GM20431 (cell line): ENCODE results near the gene HIC1.

Source experiments
- in situ Hi-C: fragments of 300-500 bp; cut with MseI, MboI; formaldehyde crosslinking; loops from one replicate; pipeline ENCODE4 v1.15.0; 2020; ENCODE audit warnings: low sequenced_read_pairs; ENCODE audit not compliant: unreplicated experiment

HIC1 gene

DNA sequence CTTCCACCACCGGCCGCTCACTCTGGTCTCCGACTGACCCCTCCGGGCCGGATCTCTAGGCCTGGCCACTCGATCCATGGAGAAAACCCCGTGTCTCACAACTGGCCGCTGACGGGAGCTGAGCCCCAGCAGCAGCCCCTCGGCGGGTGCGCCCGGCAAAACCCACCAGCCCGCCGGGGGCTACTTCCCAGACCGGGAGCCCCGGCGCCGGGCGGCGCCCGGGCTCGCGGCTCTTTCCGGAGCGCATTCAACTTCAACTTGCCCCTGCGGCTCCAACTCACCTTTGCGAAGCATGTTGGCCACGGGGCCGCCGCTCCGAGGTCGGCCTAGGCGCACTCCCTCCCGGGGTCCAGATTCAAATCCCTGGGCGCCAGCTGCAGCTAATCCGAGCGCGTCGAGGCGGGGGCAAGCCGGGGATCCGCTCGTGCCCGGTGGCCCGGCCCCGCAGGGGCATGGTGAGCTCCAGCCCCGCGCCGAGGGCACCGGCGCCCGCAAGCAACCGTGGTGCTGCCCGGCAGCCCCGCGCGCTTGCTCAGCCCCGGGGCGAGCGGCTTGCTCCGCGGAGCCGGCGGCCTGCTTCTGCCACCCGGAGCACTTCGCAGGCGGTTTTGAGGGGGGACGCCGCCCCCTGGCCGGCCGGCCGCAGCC lies 30.2 kb upstream of the HIC1 start:
- in situ Hi-C loops = no loop called here

DNA sequence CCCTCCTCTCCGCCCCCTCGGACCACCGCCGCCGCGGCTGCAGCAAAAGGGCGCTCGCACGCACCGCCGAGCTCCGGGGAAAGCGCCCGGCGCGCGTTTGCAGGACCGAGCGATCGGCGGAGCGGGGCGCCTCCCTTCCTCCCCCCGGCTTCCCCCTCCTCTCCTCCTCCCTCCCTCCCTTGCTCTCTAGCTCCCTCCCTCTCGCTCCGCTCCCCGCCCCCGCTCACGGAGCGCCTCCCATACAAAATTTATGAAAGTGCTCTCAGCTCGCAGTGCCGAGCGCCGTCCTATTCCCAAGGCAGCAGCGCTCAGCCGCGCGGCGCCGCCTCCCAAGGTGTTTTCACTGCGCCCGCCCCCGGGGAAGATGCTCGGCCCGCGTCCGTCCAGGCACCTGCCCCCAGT lies 29.7 kb upstream of the HIC1 start, which contains the start of gene RTN4RL1:
Gene RTN4RL1 (minus strand): TSS at position 115 of the 402 bp plus-strand sequence. CDS start 469 bp downstream, outside the sequence.
- in situ Hi-C loops = no loop called here

DNA sequence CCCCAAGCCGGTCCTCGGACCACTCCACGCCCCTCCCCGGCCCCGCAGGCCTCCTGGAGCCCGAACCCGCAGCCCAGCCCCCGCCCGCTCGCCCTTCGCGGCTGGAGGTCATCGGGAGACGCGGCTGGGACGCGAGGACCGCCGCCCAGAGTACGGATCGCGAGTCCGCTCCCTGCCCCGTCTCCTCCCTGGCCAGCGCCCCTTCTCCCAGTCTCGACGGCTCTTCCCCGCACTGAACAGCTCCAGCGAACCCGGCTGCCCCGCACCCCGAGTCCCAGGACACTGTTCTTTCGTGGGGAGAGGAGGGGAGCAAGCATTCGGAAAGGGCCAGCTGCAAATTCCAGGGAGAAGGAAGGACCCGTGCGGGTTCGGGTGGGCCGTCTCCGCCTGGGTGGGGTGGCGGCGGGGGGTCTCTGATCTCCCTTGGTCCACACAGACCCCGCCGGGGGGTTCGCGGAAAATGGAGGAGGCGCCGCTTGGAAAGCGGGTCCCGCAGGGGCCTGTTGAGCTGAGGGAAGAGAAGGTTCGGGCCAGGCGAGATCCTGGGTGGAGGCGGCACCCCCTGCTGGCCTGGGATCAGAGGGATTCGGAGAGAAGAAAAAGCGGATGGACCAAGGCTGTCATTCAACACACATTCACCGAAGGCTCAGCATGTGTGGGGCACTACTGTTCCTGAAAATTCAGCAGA lies 29.1 kb upstream of the HIC1 start:
- in situ Hi-C loops = no loop called here

DNA sequence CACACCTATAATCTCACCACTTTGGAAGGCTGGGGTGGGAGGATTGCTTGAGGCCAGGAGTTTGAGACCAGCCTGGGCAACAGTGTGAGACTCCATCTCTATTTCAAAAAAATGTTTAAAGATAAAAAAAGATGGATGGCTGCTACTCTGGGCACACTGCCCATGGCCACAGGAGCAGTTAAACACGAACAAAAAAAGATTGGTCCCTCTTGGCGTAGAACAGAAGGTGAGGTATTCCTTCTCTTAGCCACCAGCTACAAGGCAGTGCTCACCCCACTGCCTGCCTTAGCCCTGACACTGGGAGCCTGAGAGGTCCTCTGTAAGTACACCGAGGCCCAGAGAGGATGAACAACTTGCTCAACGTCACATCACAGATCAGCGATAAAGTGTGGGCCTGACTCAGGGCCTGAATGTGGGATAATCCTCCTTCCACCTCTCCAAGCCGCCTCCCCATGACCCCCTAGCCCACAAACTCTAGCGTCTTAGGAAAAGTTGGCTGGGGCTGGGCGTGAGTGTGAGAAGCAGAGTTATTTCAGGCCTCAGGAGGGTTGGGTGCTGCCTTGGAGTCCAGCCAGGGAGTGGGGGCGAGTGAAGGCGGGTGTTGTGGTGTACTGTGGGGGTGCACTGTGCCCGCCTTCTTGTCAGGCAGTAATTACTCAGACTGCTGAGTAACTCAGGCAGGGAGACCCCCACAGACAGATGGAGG lies 27.2 kb upstream of the HIC1 start:
- in situ Hi-C loops = no loop called here

DNA sequence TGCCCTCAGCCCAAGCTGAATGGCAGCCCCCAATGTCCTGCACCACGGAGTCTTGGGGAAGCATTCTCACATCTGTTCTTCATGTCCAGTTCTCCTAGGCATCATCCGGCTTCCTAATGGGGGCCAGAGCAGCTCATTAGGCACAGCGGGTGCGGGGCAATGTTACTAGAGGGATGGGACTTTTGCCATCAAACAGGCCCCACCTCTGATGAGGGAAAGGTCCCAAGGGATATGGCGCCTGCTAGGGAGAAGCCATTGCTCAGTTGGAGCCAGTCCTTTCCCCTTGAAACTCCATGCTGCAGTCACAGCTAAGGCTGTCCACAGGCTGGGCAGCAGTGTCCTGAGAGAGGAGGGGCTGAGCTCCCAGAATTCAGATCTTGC lies 26.7 kb upstream of the HIC1 start:
- in situ Hi-C loops = no loop called here

DNA sequence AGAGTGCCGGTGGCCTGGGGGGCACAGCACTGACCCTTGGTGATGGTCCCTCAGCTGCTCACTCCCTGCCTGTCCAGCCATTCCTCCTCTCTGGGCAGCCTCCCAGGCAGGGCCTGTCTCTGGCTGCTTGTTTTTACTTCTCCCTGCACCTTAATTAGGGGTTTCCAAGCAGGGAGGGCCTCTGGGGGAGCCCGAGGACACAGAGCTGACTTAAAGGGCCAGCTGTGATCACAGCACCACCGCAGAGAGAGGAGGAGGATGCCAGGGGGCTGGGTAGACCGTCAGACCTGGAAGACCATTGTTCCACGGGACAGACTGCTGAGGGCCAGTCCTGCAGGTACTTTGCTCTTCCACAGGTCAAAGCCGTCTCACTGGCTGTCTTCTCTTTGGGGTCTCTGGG lies 26.2 kb upstream of the HIC1 start:
- in situ Hi-C loops = no loop called here

DNA sequence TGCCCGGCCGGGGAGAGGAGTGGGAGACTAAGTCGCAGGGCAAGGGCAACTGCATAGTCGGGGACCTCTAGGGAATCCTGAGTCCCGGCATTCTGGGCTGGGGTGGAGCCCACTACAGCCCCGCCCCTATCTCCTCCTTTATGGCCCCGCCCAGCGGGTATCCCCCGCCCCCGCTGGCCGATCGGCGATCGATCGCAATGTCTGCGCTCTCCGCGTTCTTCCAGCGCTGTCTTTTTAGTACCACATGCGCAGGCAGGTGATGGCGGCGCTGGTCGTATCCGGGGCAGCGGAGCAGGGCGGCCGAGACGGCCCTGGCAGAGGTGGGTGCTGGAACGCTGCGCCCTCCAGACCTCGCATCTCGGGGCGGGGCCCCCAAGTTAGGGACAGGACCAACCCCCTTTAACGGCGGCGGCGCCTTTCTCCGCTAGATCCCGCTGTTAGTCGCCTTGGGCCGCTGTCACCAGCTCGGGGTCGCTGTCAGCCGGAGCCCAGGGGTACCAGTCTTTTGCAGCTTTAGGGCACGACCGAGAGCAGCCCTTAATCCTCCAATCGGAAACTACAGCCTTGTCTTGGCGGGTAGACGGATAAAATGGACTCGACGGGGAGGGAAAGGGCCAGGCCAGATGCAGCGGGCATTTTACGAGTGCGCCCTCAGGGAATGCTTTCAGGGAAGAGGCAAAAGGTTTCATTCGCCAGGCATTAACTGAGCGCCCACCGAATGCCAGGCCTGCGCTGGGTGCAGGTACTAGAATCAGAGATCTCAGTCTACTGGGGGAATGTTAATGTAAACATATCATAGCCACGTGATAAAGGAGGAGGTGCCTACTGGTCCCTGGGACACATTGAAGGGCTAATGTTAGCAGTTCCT lies 24.8 kb upstream of the HIC1 start, which contains the start of gene DPH1:
Gene DPH1 (plus strand): TSS at position 243 of the 868 bp plus-strand sequence. CDS start 17 bp downstream, at position 260.
- in situ Hi-C loops = no loop called here

DNA sequence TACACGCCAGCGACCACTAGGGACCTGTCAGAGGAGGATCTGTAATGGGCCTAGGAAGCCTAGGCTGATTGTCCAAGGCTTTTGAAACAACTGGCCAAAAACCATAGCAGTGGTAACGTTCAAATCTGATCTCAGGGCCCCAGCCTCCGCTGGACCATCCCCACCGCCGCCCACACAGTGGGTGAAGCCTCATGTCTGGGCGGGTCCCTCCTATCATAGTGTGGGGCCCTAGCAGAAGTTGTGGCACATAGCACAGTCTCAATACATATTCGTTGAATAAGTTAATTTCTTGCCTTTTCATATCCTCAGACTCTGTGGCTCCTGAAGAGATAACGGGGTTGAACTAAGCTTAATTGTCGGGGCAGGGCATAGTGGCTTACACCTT lies 24.1 kb upstream of the HIC1 start:
- in situ Hi-C loops = no loop called here

DNA sequence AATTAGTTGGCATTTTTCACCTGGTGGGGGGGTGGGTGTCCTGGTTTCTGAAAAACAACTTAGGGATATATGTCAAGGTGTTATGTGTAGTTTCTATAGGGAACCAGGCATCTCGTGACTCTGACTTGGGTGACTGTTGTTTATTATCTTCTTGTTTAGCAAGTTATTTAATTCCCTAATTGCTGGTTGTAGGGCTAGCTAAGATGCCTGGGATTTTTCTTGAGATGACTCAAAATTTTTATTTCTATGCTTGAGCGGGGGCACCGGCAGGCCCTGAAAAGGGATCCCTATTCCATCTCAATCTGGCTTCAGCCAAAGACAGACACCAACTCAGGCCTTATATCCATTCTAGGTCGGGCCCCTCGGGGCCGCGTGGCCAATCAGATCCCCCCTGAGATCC lies 21.8 kb upstream of the HIC1 start:
- in situ Hi-C loops = no loop called here

DNA sequence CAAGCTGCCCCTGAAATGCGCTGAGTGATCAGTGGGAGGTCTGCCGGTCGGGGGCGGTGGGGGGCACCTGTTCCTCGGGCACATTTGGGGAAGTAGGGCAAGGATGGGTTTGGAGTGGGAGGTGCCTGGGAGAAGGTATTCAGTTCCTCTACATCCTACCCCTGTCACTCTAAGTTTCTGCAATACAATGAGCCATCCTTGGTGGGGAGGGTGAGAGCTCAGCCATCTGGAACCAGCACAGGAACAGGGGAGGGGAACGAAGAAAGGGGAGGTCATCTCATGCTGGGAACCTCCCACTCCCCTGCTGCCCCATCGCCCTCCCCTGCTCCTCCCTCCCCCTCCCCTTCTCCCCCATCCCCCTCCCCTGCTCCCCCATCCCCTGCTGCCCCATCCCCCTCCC lies 20.7 kb upstream of the HIC1 start:
- in situ Hi-C loops = no loop called here

DNA sequence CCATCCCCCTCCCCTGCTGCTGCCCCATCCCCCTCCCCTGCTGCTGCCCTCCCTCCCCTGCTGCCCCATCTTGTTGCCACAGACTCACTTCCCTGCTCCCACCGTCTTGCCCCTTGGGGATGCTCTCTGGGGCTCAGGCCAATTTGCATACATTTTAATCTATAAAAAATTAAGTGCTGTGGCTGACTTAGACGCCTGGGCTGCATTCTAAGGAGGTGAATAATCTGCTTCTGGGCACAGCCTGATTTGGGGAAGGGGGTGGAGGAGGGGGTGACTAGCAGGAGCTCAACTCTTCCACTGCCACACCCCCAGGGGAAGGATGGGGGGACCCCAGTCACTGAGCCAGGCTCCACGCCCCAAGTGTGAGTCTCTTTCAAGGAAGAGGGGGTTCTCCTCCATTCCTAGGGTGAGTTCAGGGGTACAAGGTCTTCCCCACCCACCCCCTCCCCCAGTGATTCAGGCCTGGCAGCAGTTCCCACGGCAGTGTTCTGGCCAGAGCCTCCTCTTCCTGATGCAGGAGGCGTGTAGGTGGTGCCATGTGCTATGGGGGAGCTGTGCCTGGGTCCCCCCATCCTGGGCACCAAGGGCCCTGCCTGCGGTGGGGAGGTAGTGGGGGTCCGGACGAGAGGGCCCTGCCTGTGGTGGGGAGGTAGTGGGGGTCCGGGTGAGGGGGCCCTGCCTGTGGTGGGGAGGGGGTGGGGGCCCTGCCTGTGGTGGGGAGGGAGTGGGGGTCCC lies 19.9 kb upstream of the HIC1 start:
- in situ Hi-C loops = no loop called here

DNA sequence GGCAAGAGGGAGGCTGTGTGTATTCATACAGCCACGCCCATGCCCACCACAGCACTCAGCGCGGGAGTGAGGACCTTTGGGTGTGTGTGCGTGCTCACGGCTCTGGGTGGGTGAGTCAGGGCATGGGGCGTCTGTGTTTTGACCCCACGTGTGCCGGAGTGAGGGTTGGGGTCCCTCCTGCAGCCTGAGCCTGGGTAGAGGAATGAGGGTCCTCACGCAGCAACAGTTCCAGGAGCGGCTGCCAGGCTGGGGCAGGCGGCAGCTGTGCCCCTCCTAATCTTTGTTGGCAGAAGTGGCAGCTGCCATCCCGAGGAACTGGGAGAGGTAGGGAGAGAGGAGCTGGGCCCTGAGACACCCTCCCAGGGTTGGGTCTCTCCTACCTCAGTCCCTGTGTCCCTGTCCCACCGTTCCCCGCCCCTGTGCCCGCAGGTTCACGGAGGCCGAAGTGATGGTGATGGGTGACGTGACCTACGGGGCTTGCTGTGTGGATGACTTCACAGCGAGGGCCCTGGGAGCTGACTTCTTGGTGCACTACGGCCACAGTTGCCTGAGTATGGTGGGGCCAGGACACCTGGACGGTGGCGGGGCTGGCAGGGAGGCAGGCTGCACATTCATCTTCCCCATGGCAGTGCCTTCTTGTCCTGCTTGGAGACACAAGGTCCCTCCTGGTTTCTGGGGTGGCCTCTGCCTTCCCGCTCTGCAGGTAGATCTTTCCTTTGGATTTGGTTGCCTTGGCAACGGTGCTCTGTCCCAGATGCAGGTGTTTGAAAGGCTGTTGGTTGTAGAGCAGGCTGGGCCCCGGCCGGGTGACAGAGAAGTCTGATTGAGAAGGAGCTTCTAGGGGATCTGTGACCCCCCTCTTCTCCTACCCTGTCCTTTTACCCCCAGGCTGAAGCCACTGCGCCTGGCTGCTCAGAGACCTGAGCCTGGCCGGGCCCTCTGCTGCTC lies 19.1 kb upstream of the HIC1 start:
- in situ Hi-C loops = no loop called here

DNA sequence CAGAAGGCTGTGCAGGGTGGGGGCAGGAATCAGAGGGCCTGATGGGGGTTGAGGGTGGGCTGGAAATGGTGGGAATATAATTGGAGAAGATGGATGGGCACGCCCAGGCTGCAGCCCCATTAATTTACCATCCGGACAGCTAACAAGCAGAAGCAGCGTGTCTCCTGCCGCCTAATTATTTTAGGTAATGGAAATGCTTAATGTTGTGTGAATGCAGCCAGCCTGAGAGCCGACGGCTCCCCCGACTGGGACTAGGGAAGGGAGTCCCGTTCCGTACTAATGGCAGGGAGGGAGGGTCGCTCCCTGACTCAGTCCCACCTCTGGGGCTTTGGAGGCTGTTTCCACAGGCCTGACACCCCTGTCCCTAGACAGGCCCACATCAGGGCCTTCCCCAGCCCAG lies 17.7 kb upstream of the HIC1 start:
- in situ Hi-C loops = no loop called here

DNA sequence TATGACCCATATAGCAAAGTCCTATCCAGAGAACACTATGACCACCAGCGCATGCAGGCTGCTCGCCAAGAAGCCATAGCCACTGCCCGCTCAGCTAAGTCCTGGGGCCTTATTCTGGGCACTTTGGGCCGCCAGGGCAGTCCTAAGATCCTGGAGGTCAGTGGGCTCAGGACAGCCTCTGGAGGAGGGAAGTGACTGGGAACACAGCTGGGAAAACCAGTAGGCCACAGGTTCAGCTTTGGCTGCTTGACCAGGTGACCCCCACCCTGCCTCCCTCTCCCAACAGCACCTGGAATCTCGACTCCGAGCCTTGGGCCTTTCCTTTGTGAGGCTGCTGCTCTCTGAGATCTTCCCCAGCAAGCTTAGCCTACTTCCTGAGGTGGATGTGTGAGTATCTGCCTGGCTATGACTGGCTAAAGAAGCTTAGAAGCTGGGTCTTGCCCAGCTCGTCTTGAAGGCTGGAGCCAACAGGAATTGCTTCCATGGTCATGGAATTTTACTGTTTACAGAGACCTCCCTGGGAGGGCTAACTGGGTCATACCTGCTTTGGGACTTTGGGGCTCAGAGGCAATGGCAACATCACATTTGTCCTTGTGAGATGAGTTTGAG lies 14.6 kb upstream of the HIC1 start:
- in situ Hi-C loops = no loop called here

DNA sequence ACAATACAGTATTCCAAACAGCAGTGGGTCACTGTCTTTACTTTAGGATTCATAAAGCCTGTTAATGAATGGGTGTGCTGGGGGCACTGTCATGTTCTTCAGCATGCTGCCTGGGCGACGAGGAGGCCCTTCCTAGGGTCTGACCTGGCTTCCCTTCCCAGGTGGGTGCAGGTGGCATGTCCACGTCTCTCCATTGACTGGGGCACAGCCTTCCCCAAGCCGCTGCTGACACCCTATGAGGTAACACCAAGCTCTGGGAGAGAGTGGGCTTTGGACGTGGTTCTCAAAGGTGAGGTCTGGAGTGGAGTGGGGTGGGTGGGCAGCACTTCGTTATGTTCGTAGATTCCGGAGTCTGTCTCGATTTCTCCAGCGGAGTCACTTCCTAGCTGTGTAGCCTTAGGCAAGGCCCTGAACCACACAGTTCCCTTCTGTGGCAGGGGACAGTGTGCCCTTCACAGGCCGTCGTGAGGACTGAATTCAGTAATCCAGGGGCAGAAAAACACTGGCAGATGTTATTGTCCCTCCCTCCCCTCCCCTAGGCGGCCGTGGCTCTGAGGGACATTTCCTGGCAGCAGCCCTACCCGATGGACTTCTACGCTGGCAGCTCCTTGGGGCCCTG lies 13.9 kb upstream of the HIC1 start:
- in situ Hi-C loops = no loop called here

DNA sequence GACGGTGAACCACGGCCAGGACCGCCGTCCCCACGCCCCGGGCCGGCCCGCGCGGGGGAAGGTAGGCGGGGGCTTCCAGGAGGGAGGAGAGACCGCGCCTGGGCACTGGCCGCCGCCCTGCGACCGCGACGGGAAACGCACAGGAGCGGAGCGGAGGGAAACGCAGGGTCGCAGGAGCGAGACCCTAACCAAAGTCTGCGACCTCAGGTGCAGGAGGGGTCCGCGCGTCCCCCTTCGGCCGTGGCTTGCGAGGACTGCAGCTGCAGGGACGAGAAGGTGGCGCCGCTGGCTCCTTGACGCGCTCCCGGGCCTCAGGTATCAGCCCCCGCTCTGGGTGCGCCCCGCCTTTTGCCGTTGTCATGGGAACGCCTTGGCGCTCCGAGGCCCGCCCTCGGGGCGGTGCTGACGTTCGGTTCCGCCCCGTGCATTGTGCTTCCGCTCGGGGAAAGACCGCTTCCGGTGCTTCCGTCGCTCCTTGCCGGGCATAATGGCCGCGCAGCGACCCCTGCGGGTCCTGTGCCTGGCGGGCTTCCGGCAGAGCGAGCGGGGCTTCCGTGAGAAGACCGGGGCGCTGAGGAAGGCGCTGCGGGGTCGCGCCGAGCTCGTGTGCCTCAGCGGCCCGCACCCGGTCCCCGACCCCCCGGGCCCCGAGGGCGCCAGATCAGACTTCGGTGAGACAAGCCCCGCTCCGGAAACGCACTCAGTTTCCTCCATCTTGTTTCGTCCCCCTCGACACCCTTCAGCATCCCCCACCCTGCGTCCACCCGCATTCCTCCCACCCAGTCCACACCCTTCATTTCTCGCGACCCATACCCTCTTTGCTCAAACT lies 13.1 kb upstream of the HIC1 start, which contains the start of gene OVCA2:
Gene OVCA2 (plus strand): TSS at position 462 of the 829 bp plus-strand sequence. CDS start 26 bp downstream, at position 488.
- in situ Hi-C loops = no loop called here

DNA sequence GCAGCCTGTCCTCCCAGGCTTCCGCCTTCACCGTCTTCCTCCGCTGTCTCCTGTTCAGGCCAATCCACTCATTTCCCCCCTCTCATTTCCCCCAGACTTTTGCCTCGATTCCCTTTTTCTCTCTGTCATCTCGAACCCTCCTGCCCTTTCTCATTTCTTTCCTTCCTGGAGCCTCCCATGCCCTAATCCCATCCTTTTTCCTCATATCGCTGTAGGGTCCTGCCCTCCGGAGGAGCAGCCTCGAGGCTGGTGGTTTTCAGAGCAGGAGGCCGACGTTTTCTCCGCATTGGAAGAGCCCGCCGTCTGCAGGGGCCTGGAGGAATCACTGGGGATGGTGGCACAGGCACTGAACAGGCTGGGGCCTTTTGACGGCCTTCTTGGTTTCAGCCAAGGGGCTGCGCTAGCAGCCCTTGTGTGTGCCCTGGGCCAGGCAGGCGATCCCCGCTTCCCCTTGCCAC lies 12.5 kb upstream of the HIC1 start:
- in situ Hi-C loops = no loop called here
